HCT116 (cell line): ENCODE data around the gene TPO. TPM values are rescaled to one million over a fixed set of nuclear protein-coding genes. Genes with fewer than 3 reads are reported as not detected.

Experiments
- ATAC-seq: fragments of 200-7000 bp; cut with Tn5 transposase; 2 replicates; pipeline ENCODE4 v1.9.1; 2020; ENCODE audit warnings: mild to moderate bottlenecking, moderate library complexity
- BruUV-seq: library from RNA; stranded (reverse); fragments of 400-500 nt; replicated peaks from 2 replicates; lab custom pipeline; 2021; lab: Mats Ljungman, UMichigan
- CTCF ChIA-PET: fragments of 300-600 bp; sonication (Branson Sonifier 250); formaldehyde crosslinking; loops from one replicate; lab custom pipeline; 2021; ENCODE audit warnings: antibody characterized with exemption; lab: Charles Lee
- POLR2A ChIA-PET: fragments of 300-600, 350-600 bp; sonication (Branson Sonifier 250); formaldehyde crosslinking; loops from one replicate; lab custom pipeline; 2021; ENCODE audit warnings: antibody characterized with exemption; lab: Charles Lee
- RAD21 ChIA-PET, 2 experiments: fragments of 300-600 bp; sonication (Branson Sonifier 250); formaldehyde crosslinking; loops; one replicate each; lab custom pipeline; 2023; ENCODE audit warnings: low total read pairs in 2 of 2; ENCODE audit not compliant: uncharacterized antibody in 2 of 2, unreplicated experiment in 2 of 2, low non-redundant PET in 1 of 2; lab: Charles Lee
- DNase-seq: peaks from one replicate; pipeline ENCODE4 v3.0.0-alpha.2; 2010; ENCODE audit warnings: low read depth, low spot score
- H2AFZ ChIP-seq: fragments of 200-600 bp; shearing (Covaris generic), sonication (generic); 2 replicates; pipeline ENCODE4 v1.6.1; 2017; ENCODE audit warnings: low read depth, mixed run types, mixed read lengths, antibody characterized with exemption, low read length; ENCODE audit not compliant: poor library complexity, severe bottlenecking
- H3K27ac ChIP-seq: 2 replicates; pipeline ENCODE4 v1.5.1; 2012; ENCODE audit warnings: low read depth, low read length
- H3K27me3 ChIP-seq: fragments of 200-600 bp; sonication (generic); 2 replicates; pipeline ENCODE4 v1.6.1; 2016; ENCODE audit warnings: mixed run types, low read length, mixed read lengths; ENCODE audit not compliant: insufficient read depth
- H3K36me3 ChIP-seq, 2 experiments: fragments of 200-500 bp in 1 of 2; fragments of 200-600 bp in 1 of 2; sonication (Bioruptor generic) in 1 of 2; sonication (generic) in 1 of 2; 2 replicates each; pipeline versions ENCODE4 v1.5.1 to v1.6.1; 2014 to 2016; ENCODE audit warnings: low read length in 2 of 2, inconsistent platforms in 1 of 2, mixed read lengths in 1 of 2, mixed run types in 1 of 2; ENCODE audit not compliant: insufficient read depth in 2 of 2, control insufficient read depth in 1 of 2
- H3K4me1 ChIP-seq, 2 experiments: fragments of 200-600 bp in 1 of 2; sonication (generic) in 1 of 2; 2 replicates each; pipeline versions ENCODE4 v1.5.1 to v1.6.1; 2012 to 2017; ENCODE audit warnings: low read length in 2 of 2, inconsistent platforms in 1 of 2, mild to moderate bottlenecking in 1 of 2, mixed read lengths in 1 of 2, mixed run types in 1 of 2, moderate library complexity in 1 of 2; ENCODE audit not compliant: insufficient read depth in 2 of 2, control insufficient read depth in 1 of 2
- H3K4me2 ChIP-seq: fragments of 200-600 bp; sonication (generic); 2 replicates; pipeline ENCODE4 v1.6.1; 2017; ENCODE audit warnings: mixed run types, low read length, mixed read lengths
- H3K4me3 ChIP-seq, 2 experiments: fragments of 200-600 bp in 1 of 2; sonication (generic) in 1 of 2; replicated peaks in 1 of 2; 2 replicates each; pipeline ENCODE4 v1.5.1; 2011 to 2016; ENCODE audit warnings: low read length in 2 of 2, control low read depth in 1 of 2, low read depth in 1 of 2, mild to moderate bottlenecking in 1 of 2, mixed read lengths in 1 of 2, mixed run types in 1 of 2
- H3K79me2 ChIP-seq: fragments of 200-600 bp; sonication (generic); 2 replicates; pipeline ENCODE4 v1.6.1; 2017; ENCODE audit warnings: mild to moderate bottlenecking, mixed run types, low read length, moderate library complexity, mixed read lengths; ENCODE audit not compliant: insufficient read depth
- H3K9ac ChIP-seq: fragments of 200-600 bp; sonication (generic); 2 replicates; pipeline ENCODE4 v1.6.1; 2016; ENCODE audit warnings: low read length, mixed read lengths
- H3K9me2 ChIP-seq: fragments of 200-600 bp; sonication (generic), shearing (Covaris generic); 2 replicates; pipeline ENCODE4 v1.6.1; 2017; ENCODE audit warnings: mixed run types, mild to moderate bottlenecking, moderate library complexity; ENCODE audit not compliant: insufficient read depth
- H3K9me3 ChIP-seq, 2 experiments: fragments of 200-500 bp in 1 of 2; fragments of 200-600 bp in 1 of 2; sonication (Bioruptor generic) in 1 of 2; sonication (generic) in 1 of 2; 2 replicates each; pipeline ENCODE4 v1.6.1; 2014 to 2017; ENCODE audit warnings: low read length in 2 of 2, mixed read lengths in 2 of 2, inconsistent platforms in 1 of 2, low read depth in 1 of 2, mild to moderate bottlenecking in 1 of 2, mixed run types in 1 of 2, moderate library complexity in 1 of 2; ENCODE audit not compliant: control insufficient read depth in 1 of 2, insufficient read depth in 1 of 2
- H4K20me1 ChIP-seq: fragments of 200-600 bp; sonication (generic), shearing (Covaris generic); 2 replicates; pipeline ENCODE4 v1.6.1; 2017; ENCODE audit warnings: mixed run types, mild to moderate bottlenecking, moderate library complexity; ENCODE audit not compliant: insufficient read depth
- ATF3 ChIP-seq: IDR thresholded peaks from 2 replicates; pipeline ENCODE4 v1.6.1; 2012
- CEBPB ChIP-seq: IDR thresholded peaks from 2 replicates; pipeline ENCODE4 v1.6.1; 2012; ENCODE audit warnings: low read depth
- CTCF ChIP-seq, 3 experiments: fragments of 200-600 bp in 1 of 3; sonication (generic) in 1 of 3; IDR thresholded peaks in 2 of 3; conservative IDR thresholded peaks in 1 of 3; 2 replicates each; pipeline ENCODE4 v1.5.1; 2012 to 2017; ENCODE audit warnings: low read depth in 2 of 3, low read length in 2 of 3, antibody characterized with exemption in 1 of 3, borderline replicate concordance in 1 of 3, control low read depth in 1 of 3, mild to moderate bottlenecking in 1 of 3, mixed read lengths in 1 of 3, mixed run types in 1 of 3, moderate library complexity in 1 of 3; ENCODE audit not compliant: insufficient read depth in 1 of 3
- SIN3A ChIP-seq: IDR thresholded peaks from 2 replicates; pipeline ENCODE4 v1.6.1; 2012; ENCODE audit warnings: low read depth
- SRF ChIP-seq: IDR thresholded peaks from 2 replicates; pipeline ENCODE4 v1.6.1; 2012; ENCODE audit warnings: low read depth
- ZNF274 ChIP-seq: fragments of 200-500 bp; sonication (Bioruptor generic); IDR thresholded peaks from 2 replicates; pipeline ENCODE4 v1.6.1; 2014; ENCODE audit warnings: mild to moderate bottlenecking, low read depth, low read length, inconsistent platforms
- intact Hi-C: fragments of 100-400 bp; cut with micrococcal nuclease; formaldehyde crosslinking; loops from 2 replicates; pipeline ENCODE4 v1.10.0; 2022
- total RNA-seq: library from RNA; stranded (reverse); gene quantifications from one replicate; pipeline ENCODE4 v1.2.1, GENCODE V29; 2021; ENCODE audit not compliant: unreplicated experiment

The TPO gene
- total RNA-seq, 1 experiment from 2014 or later, result not detected

GRCh38 chr2:1539441-1539840 lies 126.2 kb downstream of the TPO start:
- ATAC-seq, result no peak
- BruUV-seq, result no TSS peak

More at GRCh38 chr2:1539441-1539840, 126.2 kb downstream of the TPO start:
- ChIA-PET RAD21 (no interaction called here), POLR2A (no interaction called here), CTCF (no interaction called here)
- Histone ChIP-seq H2AFZ (no peak overlapping the region), H3K9me2 (no peaks in the 10 kb centered on the region), H4K20me1 (no peaks in the 10 kb centered on the region), H3K4me1 (no peaks in the 10 kb centered on the region), H3K9ac (no peak overlapping the region), H3K9me3 (no peaks in the 10 kb centered on the region), H3K27me3 (no peaks in the 10 kb centered on the region), H3K27ac (no peak overlapping the region), H3K79me2 (no peaks in the 10 kb centered on the region), H3K4me2 (no peak overlapping the region), H3K4me3 (no peak overlapping the region), H3K36me3 (no peaks in the 10 kb centered on the region)
- DNase-seq, result no peak
- intact Hi-C loops, result no loop called here
- TF ChIP-seq ATF3 (no peak), SIN3A (no peak), SRF (no peak), CEBPB (no peak), ZNF274 (no peak), CTCF (IDR thresholded peaks at IDR 0.05 in 2 of 3, conservative IDR thresholded peaks at IDR 0.05 in 1 of 3; ENCODE audit: borderline replicate concordance in 1 of 3, insufficient read depth in 1 of 3, low read depth in 2 of 3, low read length in 2 of 3) (no peak)
